PFSK-1 (cell line): ENCODE data around the gene SURF1. TPM values are rescaled to one million over a fixed set of nuclear protein-coding genes. Genes with fewer than 3 reads are reported as not detected.

Source experiments
- FOXP2 ChIP-seq: optimal IDR thresholded peaks from 2 replicates; pipeline ENCODE3; 2011; ENCODE audit warnings: borderline replicate concordance, control low read depth, inconsistent platforms; ENCODE audit not compliant: insufficient read depth; ENCODE audit errors: extremely low read length, extremely low read depth
- POLR2AphosphoS5 ChIP-seq: IDR thresholded peaks from 2 replicates; pipeline ENCODE4 v1.6.1; 2012; ENCODE audit warnings: low read depth, mild to moderate bottlenecking, control low read depth, low read length, moderate library complexity
- REST ChIP-seq, 2 experiments: IDR thresholded peaks; 2 replicates each; pipeline versions ENCODE4 v1.6.1 to v1.8.0; 2011 to 2012; ENCODE audit warnings: low read depth in 2 of 2, low read length in 2 of 2, control low read depth in 1 of 2, inconsistent platforms in 1 of 2, mild to moderate bottlenecking in 1 of 2, moderate library complexity in 1 of 2; ENCODE audit not compliant: insufficient read depth in 1 of 2
- SIN3A ChIP-seq: IDR thresholded peaks from 2 replicates; pipeline ENCODE4 v1.6.1; 2012; ENCODE audit warnings: mild to moderate bottlenecking, low read length, moderate library complexity, borderline replicate concordance; ENCODE audit not compliant: insufficient read depth
- TAF1 ChIP-seq: IDR thresholded peaks from 2 replicates; pipeline ENCODE4 v1.6.1; 2012; ENCODE audit warnings: low read length, control low read depth, borderline replicate concordance; ENCODE audit not compliant: insufficient read depth
- polyA plus RNA-seq: library from polyadenylated mRNA; unstranded; fragments of >200 nt; gene quantifications from one replicate; pipeline ENCODE4 v1.2.1, GENCODE V29; 2012; ENCODE audit warnings: low read depth, missing spikeins; ENCODE audit not compliant: insufficient read length

SURF1 gene
- 28.1 TPM for polyA plus RNA-seq

DNA sequence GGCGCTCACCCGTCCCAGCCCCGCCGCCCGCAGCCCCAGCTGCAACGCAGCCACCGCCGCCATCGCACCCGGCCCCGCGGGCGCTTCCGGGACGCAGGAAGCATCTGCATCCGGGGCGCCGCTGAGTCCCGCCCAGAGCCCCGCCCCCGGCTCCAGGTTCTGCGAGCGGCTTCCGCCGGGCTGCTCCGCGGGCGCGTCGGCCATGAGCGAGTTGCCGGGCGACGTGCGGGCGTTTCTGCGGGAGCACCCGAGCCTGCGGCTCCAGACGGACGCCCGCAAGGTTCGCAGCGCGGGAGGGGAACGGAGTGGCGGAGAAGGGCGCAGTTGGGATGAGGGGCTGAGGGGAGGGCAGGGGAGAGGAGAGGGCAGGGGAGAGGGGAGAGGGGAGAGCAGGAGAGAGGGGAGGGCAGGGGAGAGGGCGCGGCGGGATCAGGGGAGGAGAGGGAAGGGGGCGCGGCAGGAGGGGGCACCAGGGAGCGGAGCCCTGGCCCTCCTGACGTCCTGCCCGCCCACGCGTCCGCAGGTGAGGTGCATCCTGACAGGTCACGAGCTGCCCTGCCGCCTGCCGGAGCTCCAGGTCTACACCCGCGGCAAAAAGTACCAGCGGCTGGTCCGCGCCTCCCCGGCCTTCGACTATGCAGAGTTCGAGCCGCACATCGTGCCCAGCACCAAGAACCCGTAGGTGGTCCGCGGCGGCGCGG, at the start of gene SURF1, which contains the start of gene SURF2:
Gene SURF1, minus strand, starts transcription at position 97 of the 701 bp plus-strand sequence. Its CDS starts 34 bp downstream, at position 63.
Gene SURF2, plus strand, starts transcription at position 160 of the 701 bp plus-strand sequence. Its CDS starts 43 bp downstream, at position 203.
- TF ChIP-seq TAF1 (peak; percentile 58; the same call in 1 of the 2 replicates), POLR2AphosphoS5 (peak; percentile 80), FOXP2 (no peak), REST (IDR thresholded peaks at IDR 0.05; ENCODE audit: insufficient read depth in 1 of 2, low read depth in 2 of 2, low read length in 2 of 2) (no peak), SIN3A (peak; percentile 39; the same call in 1 of the 2 replicates)

GRCh38 chr9:133405508-133406438, 49.5 kb upstream of the SURF1 start:
- TF ChIP-seq POLR2AphosphoS5 = no peak
- TF ChIP-seq SIN3A = no peak
- TF ChIP-seq FOXP2 = no peak
- TF ChIP-seq REST (IDR thresholded peaks at IDR 0.05; ENCODE audit: insufficient read depth in 1 of 2, low read depth in 2 of 2, low read length in 2 of 2) = no peak
- TF ChIP-seq TAF1 = no peak

DNA sequence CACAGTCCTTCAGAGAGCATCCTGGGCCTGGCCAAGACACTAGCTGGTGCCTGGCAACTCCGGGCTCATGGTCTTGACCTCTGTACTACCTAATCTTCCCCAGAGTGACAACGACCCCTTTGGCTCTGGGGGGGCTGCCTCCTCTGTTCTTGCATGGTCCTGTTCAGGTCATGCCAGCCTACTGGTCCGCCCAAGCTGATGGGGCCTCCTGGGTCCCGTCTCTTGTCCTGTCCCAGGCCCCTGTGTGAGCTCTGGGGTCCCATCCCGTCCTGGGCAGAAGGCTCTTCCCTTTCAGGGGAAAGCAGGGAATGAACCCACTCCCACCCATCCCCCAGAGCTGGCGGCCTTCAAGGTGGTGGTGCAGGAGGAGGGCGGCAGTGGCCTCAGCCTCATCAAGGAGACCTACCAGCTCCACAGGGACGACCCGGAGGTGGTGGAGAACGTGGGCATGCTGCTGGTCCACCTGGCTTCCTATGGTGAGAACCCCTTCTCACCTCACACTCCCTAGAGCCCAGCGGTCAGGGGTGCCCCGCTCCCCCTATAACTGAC, 48.2 kb upstream of the SURF1 start:
- TF ChIP-seq SIN3A (no peak), TAF1 (no peak), POLR2AphosphoS5 (no peak)

GRCh38 chr9:133403766-133404453, 47.6 kb upstream of the SURF1 start:
- TF ChIP-seq REST (IDR thresholded peaks at IDR 0.05; ENCODE audit: insufficient read depth in 1 of 2, low read depth in 2 of 2, low read length in 2 of 2) (no peak), FOXP2 (no peak), POLR2AphosphoS5 (0 out of 2 replicates have a peak, but pooled peaks have one; percentile 19), SIN3A (no peak), TAF1 (no peak)
